GM20431 (cell line): ENCODE results near the gene PRICKLE2.

Experiments
- in situ Hi-C: fragments of 300-500 bp; cut with MseI, MboI; formaldehyde crosslinking; loops from one replicate; pipeline ENCODE4 v1.15.0; 2020; ENCODE audit warnings: low sequenced_read_pairs; ENCODE audit not compliant: unreplicated experiment

The PRICKLE2 gene

DNA sequence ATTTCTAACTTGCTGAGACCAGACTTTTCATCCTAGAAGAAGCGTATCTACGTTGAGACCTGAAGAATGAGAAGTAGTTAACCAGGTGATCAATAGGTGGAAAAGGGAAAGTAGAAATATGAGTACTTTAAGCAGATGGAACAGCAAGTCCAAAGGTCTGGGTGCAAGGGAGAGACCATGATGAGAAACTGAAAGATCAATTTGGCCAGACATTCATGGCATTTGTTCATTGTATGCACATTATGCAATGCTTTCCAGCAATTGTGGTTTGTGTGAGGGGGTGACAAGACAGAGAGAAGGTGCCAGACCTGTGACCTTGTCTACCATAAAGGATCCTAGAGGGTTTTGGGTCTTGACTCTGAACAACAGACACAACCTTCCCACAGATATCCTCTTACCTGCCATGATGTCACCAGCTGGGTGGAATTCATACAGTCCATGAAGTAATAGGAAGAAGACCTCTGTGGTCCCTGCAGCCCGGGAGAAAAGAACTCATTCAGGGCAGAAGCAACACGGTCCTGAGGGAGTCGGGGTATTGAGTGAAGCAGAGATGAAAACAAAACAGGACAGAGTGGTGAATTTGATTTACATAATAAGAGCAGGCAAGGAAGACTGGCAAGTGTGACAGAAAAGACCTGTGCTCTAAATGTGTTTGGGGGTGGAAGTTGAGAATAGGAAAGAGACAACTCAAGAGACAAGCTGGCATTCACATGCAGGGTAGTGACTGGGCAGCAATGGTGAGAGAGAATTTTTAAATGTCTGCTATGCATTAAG, 138.6 kb downstream of the PRICKLE2 start:
- in situ Hi-C loops, result no loop called here

DNA sequence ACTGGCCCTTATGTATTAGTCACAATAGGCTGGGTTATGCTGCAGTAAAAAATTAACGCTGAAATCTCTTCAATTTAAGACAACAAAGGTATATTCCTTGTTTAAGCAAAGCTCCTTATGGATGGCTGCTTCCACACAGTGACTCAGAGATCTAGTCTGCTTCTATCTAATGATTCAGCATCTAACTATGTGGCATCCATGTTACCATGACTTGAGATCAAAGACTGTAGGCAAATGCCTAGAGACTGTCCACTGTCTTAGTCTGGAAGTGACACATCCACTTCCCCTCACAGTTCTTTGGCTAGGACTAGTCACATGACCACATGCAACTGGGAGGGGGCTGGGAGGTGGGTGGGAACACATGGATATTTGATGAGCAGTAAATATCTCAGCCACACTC, 140.6 kb downstream of the PRICKLE2 start:
- in situ Hi-C loops, result no loop called here

DNA sequence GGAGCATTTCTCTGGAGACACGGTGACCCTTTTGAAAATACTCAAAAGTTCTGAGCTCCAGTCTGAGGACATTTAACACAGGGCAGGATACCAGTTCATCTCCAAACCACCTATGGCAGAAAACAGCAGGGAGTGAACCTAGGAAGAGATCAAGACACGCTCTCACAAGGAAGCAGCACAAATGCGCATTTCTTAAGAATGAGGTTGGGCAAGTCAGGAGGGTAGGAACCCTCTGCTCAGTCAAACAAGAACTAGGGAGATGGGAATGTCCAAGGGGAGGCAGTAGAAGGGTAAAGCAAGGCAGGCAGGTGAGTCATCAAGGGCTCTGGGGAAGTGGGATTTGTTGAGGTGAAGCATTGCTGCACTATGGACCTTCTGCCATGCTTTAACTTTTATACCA, 141.7 kb downstream of the PRICKLE2 start:
- in situ Hi-C loops, result no loop called here

GRCh38 chr3:64082961-64083541, 142.2 kb downstream of the PRICKLE2 start:
- in situ Hi-C loops, result no loop called here

DNA sequence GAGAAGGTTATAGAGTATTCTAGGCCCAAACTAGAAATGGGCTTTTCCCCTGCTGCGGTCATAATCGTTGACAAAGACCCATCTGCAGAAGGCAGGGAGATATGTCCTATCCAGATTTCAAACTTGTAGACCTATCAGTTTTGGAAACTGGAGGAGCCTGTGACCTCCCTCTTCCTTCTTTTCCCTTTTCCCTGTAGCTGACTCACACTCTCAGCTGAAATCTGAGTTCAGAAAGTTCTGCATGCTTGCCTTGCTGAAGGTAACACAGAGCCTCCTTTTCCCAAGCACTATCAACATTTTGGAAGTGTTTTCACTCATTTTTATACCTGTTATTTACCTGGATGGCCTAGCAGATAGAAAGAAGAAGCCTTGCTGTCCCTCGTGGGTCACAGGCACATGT, 142.9 kb downstream of the PRICKLE2 start:
- in situ Hi-C loops, result no loop called here

DNA sequence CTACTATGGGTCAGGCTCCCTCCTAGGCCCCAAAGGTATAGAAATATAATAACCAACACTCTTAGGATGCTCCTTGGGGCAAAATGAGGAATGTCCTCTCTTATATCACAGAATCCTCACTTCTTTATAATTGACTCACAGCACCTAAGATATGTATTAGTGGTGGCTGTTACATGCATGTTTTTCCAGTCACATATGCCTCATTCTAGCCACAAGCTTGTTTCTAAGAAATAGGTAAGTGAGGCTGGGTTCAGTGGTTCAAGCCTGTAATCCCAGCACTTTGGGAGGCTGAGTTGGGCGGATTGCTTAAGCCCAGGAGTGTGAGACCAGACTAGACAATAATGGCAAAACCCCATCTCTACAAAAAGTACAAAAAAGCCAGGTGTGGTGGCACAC, 144.0 kb downstream of the PRICKLE2 start:
- in situ Hi-C loops, result no loop called here

DNA sequence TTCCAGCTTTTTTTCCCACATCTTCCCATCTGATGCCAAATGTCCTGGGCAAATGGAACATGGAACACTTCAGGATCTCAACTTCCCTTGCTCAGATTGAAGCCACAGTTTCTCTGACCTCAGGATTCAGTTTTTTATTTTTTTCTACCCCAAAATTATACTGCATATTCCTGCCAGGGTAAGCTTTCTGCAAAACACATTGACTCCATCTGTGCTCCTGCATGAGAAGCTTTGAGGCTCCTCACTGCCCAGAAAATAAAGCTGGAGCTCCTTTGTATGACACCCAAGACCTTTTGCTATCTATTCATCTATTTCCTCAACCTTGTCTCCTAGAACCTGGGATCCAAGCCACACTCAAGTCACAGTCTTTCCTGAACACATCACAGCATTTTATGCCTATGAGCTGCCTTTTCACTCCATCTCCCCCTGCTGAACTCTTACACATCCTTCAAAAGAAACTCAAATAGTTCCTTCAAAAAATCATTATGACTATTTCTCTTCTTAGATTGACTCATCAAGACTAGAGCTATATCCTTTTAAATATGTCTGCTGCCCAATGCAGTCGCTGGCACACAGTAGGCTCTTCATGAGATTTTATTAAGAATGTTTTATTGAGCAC, 144.5 kb downstream of the PRICKLE2 start:
- in situ Hi-C loops, result no loop called here

DNA sequence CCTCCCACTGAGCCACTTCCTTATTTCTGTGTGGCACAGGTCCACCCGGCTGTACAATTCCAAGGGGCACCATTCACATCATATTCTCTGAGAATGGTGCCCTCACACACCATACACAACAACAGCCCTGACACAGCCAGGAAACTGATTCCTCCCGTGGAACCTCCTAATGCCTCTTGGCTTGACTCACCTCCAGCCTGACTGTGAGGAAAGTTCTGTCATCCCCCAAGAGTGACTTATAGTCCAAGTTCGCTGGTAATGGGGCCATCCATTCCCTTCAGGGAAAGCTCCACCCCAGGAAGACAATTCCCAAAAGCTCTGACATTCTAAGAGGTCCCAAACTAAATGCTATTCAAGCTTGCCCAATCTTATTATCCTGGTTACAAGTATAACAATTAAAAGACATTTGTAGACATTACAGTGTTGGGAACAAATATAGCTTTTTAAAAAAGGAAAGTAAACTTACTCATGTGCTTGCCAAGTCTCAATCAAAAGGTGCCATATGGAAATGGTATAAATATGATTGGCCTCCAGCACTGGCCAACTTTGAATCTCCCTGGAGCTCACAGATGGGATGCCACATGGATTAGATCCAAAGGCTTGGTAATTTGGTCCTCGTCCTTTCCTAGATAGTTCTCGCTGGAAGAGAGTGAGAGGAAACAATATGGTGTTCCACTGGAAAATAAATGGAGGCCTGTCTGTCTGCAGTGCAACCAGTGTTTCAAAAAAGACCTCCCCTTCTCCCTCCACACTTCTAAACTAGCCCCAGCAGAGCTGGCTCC, 145.7 kb downstream of the PRICKLE2 start:
- in situ Hi-C loops, result no loop called here

DNA sequence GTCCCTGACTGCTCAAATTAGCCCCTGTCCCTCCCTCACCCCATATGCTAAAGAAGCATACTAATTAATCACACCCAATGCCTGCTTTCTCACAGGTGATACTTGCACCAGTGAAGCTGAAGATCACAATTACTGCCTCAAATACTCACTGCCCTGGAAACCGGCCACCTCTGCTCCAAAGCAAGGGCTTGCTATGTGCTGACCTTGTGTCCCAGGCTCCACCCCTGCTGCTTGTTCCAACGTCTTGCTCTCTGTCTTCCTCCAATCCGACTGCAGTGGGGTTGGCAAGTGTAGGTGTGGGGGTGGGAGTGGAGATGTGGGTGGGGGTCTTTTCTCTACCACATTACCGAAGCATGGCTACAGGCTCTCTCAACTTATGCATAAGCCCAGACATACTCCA, 146.3 kb downstream of the PRICKLE2 start:
- in situ Hi-C loops, result no loop called here

DNA sequence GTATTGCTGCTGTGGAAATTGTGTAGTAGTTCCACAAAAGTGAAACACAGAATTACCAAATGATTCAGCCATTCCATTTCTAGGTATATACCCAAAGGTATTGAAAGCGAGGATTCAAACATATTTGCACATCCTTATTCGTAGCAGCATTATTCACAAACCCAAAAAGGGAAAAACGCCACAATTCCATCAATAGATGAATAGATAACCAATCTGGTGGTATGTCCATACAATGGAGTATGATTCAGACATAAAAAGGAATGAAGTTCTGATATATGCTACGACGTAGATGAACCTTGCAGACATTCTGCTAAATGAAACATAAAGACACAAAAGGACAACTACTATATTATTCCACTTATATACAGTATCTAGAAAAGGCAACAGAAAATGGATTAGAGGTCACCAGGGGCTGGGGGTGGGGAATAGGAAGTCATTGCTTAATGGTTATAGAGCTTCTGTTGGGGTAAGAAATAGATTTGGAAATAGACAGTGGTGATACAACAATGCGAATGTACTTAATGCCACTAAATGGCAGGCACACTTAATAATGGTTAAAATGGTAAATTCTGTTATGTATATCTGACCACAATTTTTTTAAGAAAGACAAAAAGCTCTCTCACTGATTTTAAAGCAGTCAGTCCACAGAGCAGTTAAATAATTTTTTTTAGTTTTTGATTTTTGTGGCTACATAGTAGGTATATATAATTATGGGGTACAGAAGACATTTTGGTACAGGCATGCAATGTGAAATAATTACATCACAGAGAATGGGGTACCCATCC, 150.2 kb downstream of the PRICKLE2 start:
- in situ Hi-C loops, result no loop called here

DNA sequence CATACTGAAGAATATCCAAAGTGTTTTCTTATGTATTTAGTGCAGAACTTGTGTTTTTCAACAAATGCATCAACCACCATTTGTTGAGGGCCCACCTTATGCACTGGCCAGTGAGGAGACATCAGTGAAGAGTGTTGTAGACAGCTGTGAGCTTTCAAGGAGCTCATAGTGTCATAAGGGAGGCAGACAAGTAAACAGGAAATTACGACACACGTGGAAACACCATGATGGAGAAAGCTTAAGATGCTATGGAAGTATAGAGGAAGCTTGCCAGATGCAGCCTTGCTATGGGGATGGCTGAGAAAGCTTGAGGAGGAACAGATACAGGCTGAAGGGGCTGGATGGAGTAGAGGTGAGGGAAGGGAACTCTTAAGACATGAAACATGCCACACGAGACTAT, 151.2 kb downstream of the PRICKLE2 start:
- in situ Hi-C loops, result no loop called here

GRCh38 chr3:64073158-64073761, 152.0 kb downstream of the PRICKLE2 start:
- in situ Hi-C loops, result no loop called here

DNA sequence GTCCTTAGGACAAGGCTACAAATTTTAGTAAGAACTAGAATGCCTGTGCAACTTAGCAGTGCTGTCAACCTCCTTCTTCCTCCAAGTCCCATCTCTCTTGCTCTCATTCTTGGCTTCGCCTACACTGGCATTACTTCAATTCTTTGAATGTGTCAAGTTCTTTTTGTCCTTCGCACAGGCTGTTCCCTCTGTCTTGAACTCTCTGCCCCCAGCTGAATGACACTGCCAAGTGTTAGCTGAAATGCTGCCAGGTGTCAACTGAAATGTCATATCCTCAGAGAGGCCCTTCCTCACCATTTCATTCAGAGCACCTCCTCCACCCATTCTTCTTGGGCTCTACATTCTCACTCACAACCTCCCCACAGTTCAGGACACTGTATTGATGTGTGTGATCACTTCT, 153.1 kb downstream of the PRICKLE2 start:
- in situ Hi-C loops, result no loop called here

GRCh38 chr3:64070704-64071103, 154.6 kb downstream of the PRICKLE2 start:
- in situ Hi-C loops, result no loop called here

DNA sequence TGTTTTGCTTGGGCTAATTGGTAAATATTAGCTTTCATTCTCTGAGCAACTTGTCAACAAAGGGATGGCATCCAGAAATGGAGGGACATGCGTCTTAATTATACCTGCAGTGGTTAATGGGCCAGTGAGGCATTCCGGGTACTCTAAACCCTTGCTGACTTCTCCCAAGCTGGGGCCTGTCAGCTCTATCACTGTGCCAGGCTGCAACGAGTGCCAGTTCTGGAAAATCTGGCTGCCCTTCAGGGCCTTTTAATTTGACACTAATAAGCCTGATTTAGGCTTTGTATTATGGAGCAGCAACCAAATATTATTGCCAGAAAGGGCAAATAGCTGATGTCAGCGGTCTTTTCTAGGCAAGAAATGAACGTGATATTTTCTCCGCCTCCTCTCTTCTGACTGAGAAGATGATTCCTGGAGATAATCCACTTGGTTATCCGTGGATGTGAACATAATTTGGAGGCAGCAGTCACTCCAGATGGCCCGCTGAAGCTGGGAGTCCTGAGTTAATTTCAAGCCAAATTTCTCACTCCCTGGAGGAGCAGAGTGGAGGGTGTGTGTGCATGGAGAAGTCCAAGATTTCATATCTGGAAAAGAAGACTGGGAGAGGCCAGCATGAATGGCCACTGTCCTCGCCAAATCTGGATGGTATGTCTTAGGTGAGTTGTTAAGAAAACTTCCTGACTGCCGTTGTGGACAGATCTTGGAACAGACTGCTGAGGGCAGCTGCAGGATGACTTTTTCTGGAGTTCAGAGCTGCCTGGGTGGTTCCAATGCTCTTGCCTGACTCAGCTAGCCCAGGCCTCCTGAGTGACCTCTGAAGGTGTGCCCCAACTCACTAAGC, 157.5 kb downstream of the PRICKLE2 start:
- in situ Hi-C loops, result no loop called here

- in situ Hi-C loops, result no loop called here
These were observed 160.5 kb downstream of the PRICKLE2 start for GRCh38 chr3:64064804-64065203.

GRCh38 chr3:64063983-64064438, 161.3 kb downstream of the PRICKLE2 start:
- in situ Hi-C loops, result no loop called here

GRCh38 chr3:64063207-64063982, 161.9 kb downstream of the PRICKLE2 start:
- in situ Hi-C loops, result no loop called here
